K562 (cell line): ENCODE results near the gene RERE. TPM values are rescaled to one million over a fixed set of nuclear protein-coding genes. Genes with fewer than 3 reads are reported as not detected.

ENCODE experiments used
- CSDE1 ChIP-seq, 2 experiments: fragments of 450-650 bp; IDR thresholded peaks; 2 replicates each; pipeline ENCODE4 v1.6.1; 2016; ENCODE audit warnings: mild to moderate bottlenecking in 1 of 2
- ELF1 ChIP-seq: fragments of 200-800 bp; sonication (Bioruptor generic); IDR thresholded peaks from 2 replicates; pipeline ENCODE4 v1.6.1; 2016; ENCODE audit warnings: missing genetic modification characterization, missing compliant biosample characterization
- ZBTB8A ChIP-seq: fragments of 450-650 bp; IDR thresholded peaks from 2 replicates; pipeline ENCODE4 v1.6.1; 2018; ENCODE audit warnings: mild to moderate bottlenecking, moderate library complexity; ENCODE audit not compliant: partially characterized antibody
- ZEB2 ChIP-seq: fragments of 450-650 bp; IDR thresholded peaks from 2 replicates; pipeline ENCODE4 v1.6.1; 2016
- ZFX ChIP-seq: sonication (generic); formaldehyde crosslinking; IDR thresholded peaks from 2 replicates; pipeline ENCODE4 v1.8.0; 2022; ENCODE audit warnings: mild to moderate bottlenecking, missing genetic modification reagents, moderate library complexity
- polyA plus RNA-seq, 8 experiments: library from polyadenylated mRNA; depleted of rRNA in 4 of 8; stranded (reverse) in 5 of 8; unstranded in 3 of 8; fragments of >200 nt; fragmentation: Nextera tagmentation in 2 of 8; fragmentation: Illumina TruSeq in 1 of 8; extraction: Ambion mirVana in 2 of 8; extraction: Trizol in 1 of 8; gene quantifications; 2 replicates each; pipeline versions ENCODE4 v1.2.1 to v1.2.3, GENCODE V29; 2011 to 2014; ENCODE audit warnings: inconsistent platforms in 1 of 8, missing spikeins in 1 of 8
- total RNA-seq, 7 experiments: library from RNA; depleted of rRNA in 6 of 7; stranded (reverse); fragments of >200 nt in 6 of 7; fragmentation: Illumina TruSeq in 2 of 7; extraction: Trizol in 2 of 7; gene quantifications; 2 replicates each; pipeline versions ENCODE4 v1.2.1 to v1.2.3, GENCODE V29; 2011 to 2021; ENCODE audit warnings: low replicate concordance in 1 of 7
- TF ChIP-seq, protein P1 (sequence below): sonication (generic); formaldehyde crosslinking; IDR thresholded peaks from 2 replicates; pipeline ENCODE4 v1.8.1; 2022; ENCODE audit warnings: missing genetic modification reagents
- TF ChIP-seq, protein P2 (sequence below): sonication (generic); formaldehyde crosslinking; IDR thresholded peaks from 2 replicates; pipeline ENCODE4 v1.8.0; 2022; ENCODE audit warnings: missing genetic modification reagents, mild to moderate bottlenecking, borderline replicate concordance
- TF ChIP-seq, protein P3 (sequence below): fragments of 250-450 bp; sonication (Bioruptor Pico); IDR thresholded peaks from 2 replicates; pipeline ENCODE4 v1.4.0; 2020; ENCODE audit warnings: mild to moderate bottlenecking, moderate library complexity, borderline replicate concordance
- TF ChIP-seq, protein P4 (sequence below): fragments of 200-800 bp; sonication (Bioruptor generic); IDR thresholded peaks from 2 replicates; pipeline ENCODE4 v1.6.1; 2017; ENCODE audit warnings: missing genetic modification characterization, missing compliant biosample characterization
- TF ChIP-seq, protein P5 (sequence below): sonication (generic); formaldehyde crosslinking; IDR thresholded peaks from 2 replicates; pipeline ENCODE4 v1.8.0; 2023; ENCODE audit warnings: missing genetic modification reagents, mild to moderate bottlenecking, borderline replicate concordance
- TF ChIP-seq, protein P6 (sequence below): sonication (generic); formaldehyde crosslinking; IDR thresholded peaks from 2 replicates; pipeline ENCODE4 v1.8.1; 2023; ENCODE audit warnings: mild to moderate bottlenecking, missing genetic modification reagents

Gene RERE
- total and polyA plus RNA-seq, 9 of the 15 experiments (the other 6 are each of a cell fraction or from before 2014, with no cell fraction given) = 3.0 to 51.5 (median 13.4) TPM

DNA sequence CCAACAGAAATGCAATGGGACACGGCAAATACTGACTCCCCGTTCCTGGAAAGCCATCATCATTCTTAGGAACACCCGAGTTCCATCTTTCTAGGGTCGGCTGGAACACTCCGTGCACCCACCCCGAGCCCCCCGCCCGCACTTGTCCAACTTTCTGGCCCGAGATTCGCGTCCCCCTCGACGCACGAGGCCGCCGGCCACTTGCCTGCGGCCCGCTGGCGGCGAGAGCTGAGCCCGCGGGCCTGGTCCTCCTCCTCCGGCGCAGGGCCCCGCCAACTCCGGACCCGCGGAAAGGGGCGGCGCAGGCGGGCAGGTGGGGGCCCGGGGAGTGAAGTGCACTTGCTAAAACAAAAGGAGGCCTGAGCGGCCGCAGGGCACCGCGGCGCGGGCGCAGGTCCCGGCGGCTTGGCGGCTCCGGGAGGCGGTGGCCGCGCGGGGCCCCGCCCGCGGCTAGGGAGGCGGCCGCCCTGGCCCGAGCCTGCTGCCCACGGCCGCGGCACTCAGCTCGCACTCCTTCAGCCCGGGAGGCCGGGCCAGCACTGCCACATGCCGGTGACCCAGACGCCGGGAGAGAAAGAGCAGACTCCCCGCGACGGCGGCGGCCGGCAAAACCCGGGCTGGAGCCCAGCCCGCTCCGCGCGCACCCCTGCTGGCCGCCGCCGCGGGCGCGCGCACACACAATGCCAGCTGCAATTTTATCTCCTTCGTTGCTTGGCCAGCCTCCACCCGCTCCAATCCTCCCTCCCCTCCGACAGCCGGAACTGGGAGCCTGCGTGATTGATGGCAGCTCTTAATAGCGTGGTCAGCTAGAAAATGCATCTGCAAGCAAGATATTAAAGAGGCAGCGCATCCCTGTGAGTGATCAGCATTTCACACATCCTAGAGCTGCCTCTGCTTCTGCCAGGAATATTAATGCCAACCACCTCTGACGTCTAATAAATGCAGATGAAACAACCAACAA lies 114.3 kb downstream of the RERE start (continued):
- TF ChIP-seq, protein P1, sequence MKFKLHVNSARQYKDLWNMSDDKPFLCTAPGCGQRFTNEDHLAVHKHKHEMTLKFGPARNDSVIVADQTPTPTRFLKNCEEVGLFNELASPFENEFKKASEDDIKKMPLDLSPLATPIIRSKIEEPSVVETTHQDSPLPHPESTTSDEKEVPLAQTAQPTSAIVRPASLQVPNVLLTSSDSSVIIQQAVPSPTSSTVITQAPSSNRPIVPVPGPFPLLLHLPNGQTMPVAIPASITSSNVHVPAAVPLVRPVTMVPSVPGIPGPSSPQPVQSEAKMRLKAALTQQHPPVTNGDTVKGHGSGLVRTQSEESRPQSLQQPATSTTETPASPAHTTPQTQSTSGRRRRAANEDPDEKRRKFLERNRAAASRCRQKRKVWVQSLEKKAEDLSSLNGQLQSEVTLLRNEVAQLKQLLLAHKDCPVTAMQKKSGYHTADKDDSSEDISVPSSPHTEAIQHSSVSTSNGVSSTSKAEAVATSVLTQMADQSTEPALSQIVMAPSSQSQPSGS (CRISPR knock-in tag) = no peak
- TF ChIP-seq ZFX (CRISPR knock-in tag) (peak; percentile 88), ZEB2 (no peak), CSDE1 (IDR thresholded peaks at IDR 0.05) (no peak), ZBTB8A (no peak), ELF1 (tag) (peak; percentile 85)
- TF ChIP-seq, protein P2, sequence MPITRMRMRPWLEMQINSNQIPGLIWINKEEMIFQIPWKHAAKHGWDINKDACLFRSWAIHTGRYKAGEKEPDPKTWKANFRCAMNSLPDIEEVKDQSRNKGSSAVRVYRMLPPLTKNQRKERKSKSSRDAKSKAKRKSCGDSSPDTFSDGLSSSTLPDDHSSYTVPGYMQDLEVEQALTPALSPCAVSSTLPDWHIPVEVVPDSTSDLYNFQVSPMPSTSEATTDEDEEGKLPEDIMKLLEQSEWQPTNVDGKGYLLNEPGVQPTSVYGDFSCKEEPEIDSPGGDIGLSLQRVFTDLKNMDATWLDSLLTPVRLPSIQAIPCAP (CRISPR knock-in tag) = no peak
- TF ChIP-seq, protein P3, sequence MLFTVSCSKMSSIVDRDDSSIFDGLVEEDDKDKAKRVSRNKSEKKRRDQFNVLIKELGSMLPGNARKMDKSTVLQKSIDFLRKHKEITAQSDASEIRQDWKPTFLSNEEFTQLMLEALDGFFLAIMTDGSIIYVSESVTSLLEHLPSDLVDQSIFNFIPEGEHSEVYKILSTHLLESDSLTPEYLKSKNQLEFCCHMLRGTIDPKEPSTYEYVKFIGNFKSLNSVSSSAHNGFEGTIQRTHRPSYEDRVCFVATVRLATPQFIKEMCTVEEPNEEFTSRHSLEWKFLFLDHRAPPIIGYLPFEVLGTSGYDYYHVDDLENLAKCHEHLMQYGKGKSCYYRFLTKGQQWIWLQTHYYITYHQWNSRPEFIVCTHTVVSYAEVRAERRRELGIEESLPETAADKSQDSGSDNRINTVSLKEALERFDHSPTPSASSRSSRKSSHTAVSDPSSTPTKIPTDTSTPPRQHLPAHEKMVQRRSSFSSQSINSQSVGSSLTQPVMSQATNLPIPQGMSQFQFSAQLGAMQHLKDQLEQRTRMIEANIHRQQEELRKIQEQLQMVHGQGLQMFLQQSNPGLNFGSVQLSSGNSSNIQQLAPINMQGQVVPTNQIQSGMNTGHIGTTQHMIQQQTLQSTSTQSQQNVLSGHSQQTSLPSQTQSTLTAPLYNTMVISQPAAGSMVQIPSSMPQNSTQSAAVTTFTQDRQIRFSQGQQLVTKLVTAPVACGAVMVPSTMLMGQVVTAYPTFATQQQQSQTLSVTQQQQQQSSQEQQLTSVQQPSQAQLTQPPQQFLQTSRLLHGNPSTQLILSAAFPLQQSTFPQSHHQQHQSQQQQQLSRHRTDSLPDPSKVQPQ (CRISPR knock-in tag) = no peak
- TF ChIP-seq, protein P4, sequence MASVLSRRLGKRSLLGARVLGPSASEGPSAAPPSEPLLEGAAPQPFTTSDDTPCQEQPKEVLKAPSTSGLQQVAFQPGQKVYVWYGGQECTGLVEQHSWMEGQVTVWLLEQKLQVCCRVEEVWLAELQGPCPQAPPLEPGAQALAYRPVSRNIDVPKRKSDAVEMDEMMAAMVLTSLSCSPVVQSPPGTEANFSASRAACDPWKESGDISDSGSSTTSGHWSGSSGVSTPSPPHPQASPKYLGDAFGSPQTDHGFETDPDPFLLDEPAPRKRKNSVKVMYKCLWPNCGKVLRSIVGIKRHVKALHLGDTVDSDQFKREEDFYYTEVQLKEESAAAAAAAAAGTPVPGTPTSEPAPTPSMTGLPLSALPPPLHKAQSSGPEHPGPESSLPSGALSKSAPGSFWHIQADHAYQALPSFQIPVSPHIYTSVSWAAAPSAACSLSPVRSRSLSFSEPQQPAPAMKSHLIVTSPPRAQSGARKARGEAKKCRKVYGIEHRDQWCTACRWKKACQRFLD (CRISPR knock-in tag) = peak; percentile 97
- TF ChIP-seq, protein P5, sequence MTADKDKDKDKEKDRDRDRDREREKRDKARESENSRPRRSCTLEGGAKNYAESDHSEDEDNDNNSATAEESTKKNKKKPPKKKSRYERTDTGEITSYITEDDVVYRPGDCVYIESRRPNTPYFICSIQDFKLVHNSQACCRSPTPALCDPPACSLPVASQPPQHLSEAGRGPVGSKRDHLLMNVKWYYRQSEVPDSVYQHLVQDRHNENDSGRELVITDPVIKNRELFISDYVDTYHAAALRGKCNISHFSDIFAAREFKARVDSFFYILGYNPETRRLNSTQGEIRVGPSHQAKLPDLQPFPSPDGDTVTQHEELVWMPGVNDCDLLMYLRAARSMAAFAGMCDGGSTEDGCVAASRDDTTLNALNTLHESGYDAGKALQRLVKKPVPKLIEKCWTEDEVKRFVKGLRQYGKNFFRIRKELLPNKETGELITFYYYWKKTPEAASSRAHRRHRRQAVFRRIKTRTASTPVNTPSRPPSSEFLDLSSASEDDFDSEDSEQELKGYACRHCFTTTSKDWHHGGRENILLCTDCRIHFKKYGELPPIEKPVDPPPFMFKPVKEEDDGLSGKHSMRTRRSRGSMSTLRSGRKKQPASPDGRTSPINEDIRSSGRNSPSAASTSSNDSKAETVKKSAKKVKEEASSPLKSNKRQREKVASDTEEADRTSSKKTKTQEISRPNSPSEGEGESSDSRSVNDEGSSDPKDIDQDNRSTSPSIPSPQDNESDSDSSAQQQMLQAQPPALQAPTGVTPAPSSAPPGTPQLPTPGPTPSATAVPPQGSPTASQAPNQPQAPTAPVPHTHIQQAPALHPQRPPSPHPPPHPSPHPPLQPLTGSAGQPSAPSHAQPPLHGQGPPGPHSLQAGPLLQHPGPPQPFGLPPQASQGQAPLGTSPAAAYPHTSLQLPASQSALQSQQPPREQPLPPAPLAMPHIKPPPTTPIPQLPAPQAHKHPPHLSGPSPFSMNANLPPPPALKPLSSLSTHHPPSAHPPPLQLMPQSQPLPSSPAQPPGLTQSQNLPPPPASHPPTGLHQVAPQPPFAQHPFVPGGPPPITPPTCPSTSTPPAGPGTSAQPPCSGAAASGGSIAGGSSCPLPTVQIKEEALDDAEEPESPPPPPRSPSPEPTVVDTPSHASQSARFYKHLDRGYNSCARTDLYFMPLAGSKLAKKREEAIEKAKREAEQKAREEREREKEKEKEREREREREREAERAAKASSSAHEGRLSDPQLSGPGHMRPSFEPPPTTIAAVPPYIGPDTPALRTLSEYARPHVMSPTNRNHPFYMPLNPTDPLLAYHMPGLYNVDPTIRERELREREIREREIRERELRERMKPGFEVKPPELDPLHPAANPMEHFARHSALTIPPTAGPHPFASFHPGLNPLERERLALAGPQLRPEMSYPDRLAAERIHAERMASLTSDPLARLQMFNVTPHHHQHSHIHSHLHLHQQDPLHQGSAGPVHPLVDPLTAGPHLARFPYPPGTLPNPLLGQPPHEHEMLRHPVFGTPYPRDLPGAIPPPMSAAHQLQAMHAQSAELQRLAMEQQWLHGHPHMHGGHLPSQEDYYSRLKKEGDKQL (CRISPR knock-in tag) = 0 out of 2 replicates have a peak, but pooled peaks have one; percentile 83
- TF ChIP-seq, protein P6, sequence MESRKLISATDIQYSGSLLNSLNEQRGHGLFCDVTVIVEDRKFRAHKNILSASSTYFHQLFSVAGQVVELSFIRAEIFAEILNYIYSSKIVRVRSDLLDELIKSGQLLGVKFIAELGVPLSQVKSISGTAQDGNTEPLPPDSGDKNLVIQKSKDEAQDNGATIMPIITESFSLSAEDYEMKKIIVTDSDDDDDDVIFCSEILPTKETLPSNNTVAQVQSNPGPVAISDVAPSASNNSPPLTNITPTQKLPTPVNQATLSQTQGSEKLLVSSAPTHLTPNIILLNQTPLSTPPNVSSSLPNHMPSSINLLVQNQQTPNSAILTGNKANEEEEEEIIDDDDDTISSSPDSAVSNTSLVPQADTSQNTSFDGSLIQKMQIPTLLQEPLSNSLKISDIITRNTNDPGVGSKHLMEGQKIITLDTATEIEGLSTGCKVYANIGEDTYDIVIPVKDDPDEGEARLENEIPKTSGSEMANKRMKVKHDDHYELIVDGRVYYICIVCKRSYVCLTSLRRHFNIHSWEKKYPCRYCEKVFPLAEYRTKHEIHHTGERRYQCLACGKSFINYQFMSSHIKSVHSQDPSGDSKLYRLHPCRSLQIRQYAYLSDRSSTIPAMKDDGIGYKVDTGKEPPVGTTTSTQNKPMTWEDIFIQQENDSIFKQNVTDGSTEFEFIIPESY = peak; percentile 42; the same call in 1 of the 2 replicates
